A673 (cell line): ENCODE results near the gene SMIM36. TPM values are rescaled to one million over a fixed set of nuclear protein-coding genes. Genes with fewer than 3 reads are reported as not detected.

ENCODE experiments used
- BruUV-seq: library from RNA; stranded (reverse); fragments of 400-500 nt; replicated peaks from 2 replicates; lab custom pipeline; 2021; lab: Mats Ljungman, UMichigan
- CTCF ChIA-PET: fragments of 300-600 bp; sonication (Branson Sonifier 250); formaldehyde crosslinking; loops from one replicate; lab custom pipeline; 2022; ENCODE audit warnings: antibody characterized with exemption; lab: Charles Lee
- POLR2A ChIA-PET: fragments of 300-600 bp; sonication (Branson Sonifier 250); formaldehyde crosslinking; loops from one replicate; lab custom pipeline; 2022; ENCODE audit warnings: antibody characterized with exemption; ENCODE audit not compliant: low non-redundant PET; lab: Charles Lee
- DNase-seq: peaks from one replicate; pipeline ENCODE4 v3.0.0-alpha.2; 2015; ENCODE audit warnings: low spot score
- H3K27ac ChIP-seq: fragments of 200-600 bp; sonication (generic); 2 replicates; pipeline ENCODE4 v1.5.1; 2016; ENCODE audit warnings: mixed run types, low read depth, mild to moderate bottlenecking, mixed read lengths, antibody characterized with exemption, low read length; ENCODE audit not compliant: poor library complexity, severe bottlenecking
- H3K27me3 ChIP-seq: fragments of 200-600 bp; sonication (generic); replicated peaks from 2 replicates; pipeline ENCODE4 v1.6.1; 2017; ENCODE audit warnings: mixed run types, low read depth, mild to moderate bottlenecking, mixed read lengths, antibody characterized with exemption, low read length; ENCODE audit not compliant: insufficient read depth, poor library complexity
- H3K36me3 ChIP-seq: fragments of 200-600 bp; sonication (generic); 2 replicates; pipeline ENCODE4 v1.6.1; 2016; ENCODE audit warnings: mixed run types, mild to moderate bottlenecking, mixed read lengths, antibody characterized with exemption, low read length; ENCODE audit not compliant: insufficient read depth, poor library complexity, severe bottlenecking
- H3K4me1 ChIP-seq: fragments of 200-600 bp; sonication (generic); 2 replicates; pipeline ENCODE4 v1.6.1; 2017; ENCODE audit warnings: mixed run types, mild to moderate bottlenecking, mixed read lengths, antibody characterized with exemption, low read length; ENCODE audit not compliant: insufficient read depth, poor library complexity, severe bottlenecking
- H3K4me3 ChIP-seq: fragments of 200-600 bp; sonication (generic); 2 replicates; pipeline ENCODE4 v1.5.1; 2016; ENCODE audit warnings: low read depth, mixed run types, mild to moderate bottlenecking, mixed read lengths, low read length; ENCODE audit not compliant: poor library complexity, severe bottlenecking
- H3K9me3 ChIP-seq: fragments of 200-600 bp; sonication (generic); 2 replicates; pipeline ENCODE4 v1.6.1; 2016; ENCODE audit warnings: mixed run types, low read depth, mild to moderate bottlenecking, mixed read lengths, antibody characterized with exemption, low read length; ENCODE audit not compliant: poor library complexity, severe bottlenecking
- EZH2 ChIP-seq: fragments of 200-600 bp; sonication (generic); IDR thresholded peaks from 2 replicates; pipeline ENCODE4 v1.6.1; 2017; ENCODE audit warnings: borderline replicate concordance, low read depth, mild to moderate bottlenecking, mixed read lengths, antibody characterized with exemption, low read length; ENCODE audit not compliant: poor library complexity, severe bottlenecking
- intact Hi-C: fragments of 100-400 bp; cut with micrococcal nuclease; formaldehyde crosslinking; loops from one replicate; pipeline ENCODE4 v1.10.0; 2022; ENCODE audit not compliant: unreplicated experiment
- total RNA-seq: library from RNA; stranded (reverse); gene quantifications from 2 replicates; pipeline ENCODE4 v1.2.3, GENCODE V29; 2021
- TF ChIP-seq, protein P1 (sequence below): fragments of 300-800, 200-600 bp; sonication (generic); conservative IDR thresholded peaks from 2 replicates; pipeline ENCODE4 v1.5.1; 2017; ENCODE audit warnings: low read depth, mild to moderate bottlenecking, antibody characterized with exemption, low read length, moderate library complexity, mixed read lengths

The SMIM36 gene
- total RNA-seq, 1 experiment from 2014 or later = not detected

GRCh38 chr17:55411463-55411855 is 99.8 kb downstream of the SMIM36 start:
- intact Hi-C loops = no loop called here
- Histone ChIP-seq H3K36me3 (peaks cover 55% of the 10 kb centered on the region), H3K27ac (no peak overlapping the region), H3K4me3 (no peak overlapping the region), H3K9me3 (no peaks in the 10 kb centered on the region), H3K27me3 (no peaks in the 10 kb centered on the region), H3K4me1 (no peaks in the 10 kb centered on the region)
- BruUV-seq = no TSS peak
- TF ChIP-seq, protein P1, sequence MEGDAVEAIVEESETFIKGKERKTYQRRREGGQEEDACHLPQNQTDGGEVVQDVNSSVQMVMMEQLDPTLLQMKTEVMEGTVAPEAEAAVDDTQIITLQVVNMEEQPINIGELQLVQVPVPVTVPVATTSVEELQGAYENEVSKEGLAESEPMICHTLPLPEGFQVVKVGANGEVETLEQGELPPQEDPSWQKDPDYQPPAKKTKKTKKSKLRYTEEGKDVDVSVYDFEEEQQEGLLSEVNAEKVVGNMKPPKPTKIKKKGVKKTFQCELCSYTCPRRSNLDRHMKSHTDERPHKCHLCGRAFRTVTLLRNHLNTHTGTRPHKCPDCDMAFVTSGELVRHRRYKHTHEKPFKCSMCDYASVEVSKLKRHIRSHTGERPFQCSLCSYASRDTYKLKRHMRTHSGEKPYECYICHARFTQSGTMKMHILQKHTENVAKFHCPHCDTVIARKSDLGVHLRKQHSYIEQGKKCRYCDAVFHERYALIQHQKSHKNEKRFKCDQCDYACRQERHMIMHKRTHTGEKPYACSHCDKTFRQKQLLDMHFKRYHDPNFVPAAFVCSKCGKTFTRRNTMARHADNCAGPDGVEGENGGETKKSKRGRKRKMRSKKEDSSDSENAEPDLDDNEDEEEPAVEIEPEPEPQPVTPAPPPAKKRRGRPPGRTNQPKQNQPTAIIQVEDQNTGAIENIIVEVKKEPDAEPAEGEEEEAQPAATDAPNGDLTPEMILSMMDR = no peak
- TF ChIP-seq EZH2 = no peak
- no peak for DNase-seq
- ChIA-PET POLR2A (no interaction called here), CTCF (no interaction called here)

DNA sequence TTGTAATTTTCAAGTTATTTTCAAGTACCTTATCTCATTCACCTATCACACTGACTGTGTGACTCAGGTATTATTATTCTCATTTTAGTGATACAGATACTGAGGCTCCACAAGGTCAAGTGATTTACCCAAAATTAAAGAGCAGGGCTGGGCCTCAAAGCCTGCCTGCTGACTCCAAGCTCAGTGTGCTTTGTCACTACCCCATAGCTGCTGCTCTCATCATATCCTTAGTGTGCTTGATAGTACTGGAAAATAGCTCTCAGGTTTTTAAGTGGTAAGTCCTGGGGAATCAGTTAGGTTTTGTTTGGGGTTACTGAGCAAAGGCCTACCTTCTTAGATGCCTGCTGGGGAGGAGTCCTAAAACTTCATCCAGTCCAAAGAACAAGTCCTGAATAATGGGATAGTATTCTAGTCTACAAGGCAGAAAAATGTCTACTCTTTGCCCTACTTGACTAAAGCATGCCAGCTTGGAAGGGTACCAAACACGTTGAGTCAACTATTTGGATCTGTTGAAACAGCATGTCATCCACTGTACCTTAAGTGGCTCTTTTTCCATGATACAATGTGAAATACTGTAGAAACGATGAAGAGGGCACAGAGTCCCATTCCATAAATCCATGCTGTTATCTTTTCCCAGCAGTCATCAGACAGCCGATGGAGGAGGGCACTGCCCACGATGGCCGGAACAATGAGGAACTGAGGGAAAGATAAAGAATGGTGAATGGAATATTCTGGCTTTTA is 100.4 kb downstream of the SMIM36 start:
- ChIA-PET POLR2A (no interaction called here), CTCF (no interaction called here)
- no peak overlapping the region for H3K4me3 ChIP-seq
- TF ChIP-seq EZH2 = no peak
- TF ChIP-seq, protein P1 = no peak
- BruUV-seq = no TSS peak
- no peak overlapping the region for H3K27ac ChIP-seq
- no peaks in the 10 kb centered on the region for H3K9me3 ChIP-seq
- intact Hi-C loops = no loop called here
- H3K27me3 ChIP-seq = no peaks in the 10 kb centered on the region
- H3K4me1 ChIP-seq = no peaks in the 10 kb centered on the region
- no peak for DNase-seq
- peaks cover 55% of the 10 kb centered on the region for H3K36me3 ChIP-seq

DNA sequence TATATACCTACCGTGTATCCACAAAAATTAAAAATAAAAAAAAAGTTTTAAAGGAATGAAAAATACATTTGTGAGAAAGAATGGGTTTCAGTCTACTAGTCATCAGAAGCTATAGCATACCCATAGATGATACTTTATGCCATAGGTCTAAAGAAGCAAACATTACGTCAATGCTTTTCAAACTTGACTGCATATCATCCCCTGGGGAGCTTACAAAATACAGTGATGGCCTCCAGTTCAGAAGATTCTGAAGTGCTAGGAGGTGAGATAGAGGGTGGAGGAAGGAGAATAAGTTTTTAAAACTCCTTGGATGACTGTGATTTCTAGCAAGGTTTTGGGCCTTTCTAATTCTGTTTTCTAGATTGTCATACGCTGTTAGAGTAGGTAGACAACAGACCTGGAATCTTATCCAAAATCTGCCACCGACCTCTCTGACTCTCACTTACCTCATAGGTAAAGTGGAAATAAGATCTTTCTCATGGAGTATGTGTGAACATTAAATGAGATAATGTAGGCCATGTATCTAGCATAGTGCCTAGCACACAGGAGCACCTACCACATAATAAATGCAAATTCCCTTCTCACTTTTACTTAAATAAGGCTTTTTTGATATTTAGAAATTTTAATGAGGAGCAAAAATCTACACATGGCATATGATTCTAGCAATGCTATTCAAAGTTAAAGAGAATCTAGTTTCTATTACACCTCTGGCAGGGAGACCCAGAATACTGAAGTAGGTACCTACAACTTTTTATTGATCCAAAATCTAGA is 102.0 kb downstream of the SMIM36 start:
- intact Hi-C loops = no loop called here
- TF ChIP-seq, protein P1 = no peak
- TF ChIP-seq EZH2 = no peak
- no peaks in the 10 kb centered on the region for H3K4me1 ChIP-seq
- no peaks in the 10 kb centered on the region for H3K9me3 ChIP-seq
- BruUV-seq = no TSS peak
- H3K27me3 ChIP-seq = no peaks in the 10 kb centered on the region
- H3K4me3 ChIP-seq = no peak overlapping the region
- no peak for DNase-seq
- peaks cover 61% of the 10 kb centered on the region for H3K36me3 ChIP-seq
- ChIA-PET POLR2A (no interaction called here), CTCF (no interaction called here)
- H3K27ac ChIP-seq = no peak overlapping the region
